Activated naive CD4-positive, alpha-beta T cell treated with anti-CD3 and anti-CD28 coated beads, Interleukin-2, amount 10 ng/mL, durations not matched to agents 7 days and 5 days (primary cell): Measurements from ENCODE around the gene SUCO.
"Not testable (repeated sequence)": the region's sequence is repeated elsewhere in the genome, so short reads cannot be mapped to it uniquely, and the experiment has no call there.

Experiments used
- CTCF ChIA-PET: fragments of 350-600 bp; sonication (Branson Sonifier 250); formaldehyde crosslinking; loops from one replicate; lab custom pipeline; 2021; ENCODE audit warnings: antibody characterized with exemption; lab: Charles Lee
- DNase-seq: peaks from one replicate; pipeline ENCODE4 v3.0.0-alpha.2; 2020
- H3K27ac Mint-ChIP-seq: one replicate; pipeline ENCODE4 v1.8.0; 2021; ENCODE audit warnings: mild to moderate bottlenecking, moderate library complexity, mixed read lengths
- H3K27me3 Mint-ChIP-seq: one replicate; pipeline ENCODE4 v1.8.0; 2021; ENCODE audit warnings: mild to moderate bottlenecking, mixed read lengths
- H3K36me3 Mint-ChIP-seq: one replicate; pipeline ENCODE4 v1.8.0; 2021; ENCODE audit warnings: mixed read lengths
- H3K4me1 Mint-ChIP-seq: one replicate; pipeline ENCODE4 v1.8.0; 2021; ENCODE audit warnings: mixed read lengths
- H3K4me3 Mint-ChIP-seq: one replicate; pipeline ENCODE4 v1.8.0; 2021; ENCODE audit warnings: mild to moderate bottlenecking, moderate library complexity, mixed read lengths
- H3K9me3 Mint-ChIP-seq: one replicate; pipeline ENCODE4 v1.8.0; 2021; ENCODE audit warnings: mixed read lengths

SUCO gene, protein sequence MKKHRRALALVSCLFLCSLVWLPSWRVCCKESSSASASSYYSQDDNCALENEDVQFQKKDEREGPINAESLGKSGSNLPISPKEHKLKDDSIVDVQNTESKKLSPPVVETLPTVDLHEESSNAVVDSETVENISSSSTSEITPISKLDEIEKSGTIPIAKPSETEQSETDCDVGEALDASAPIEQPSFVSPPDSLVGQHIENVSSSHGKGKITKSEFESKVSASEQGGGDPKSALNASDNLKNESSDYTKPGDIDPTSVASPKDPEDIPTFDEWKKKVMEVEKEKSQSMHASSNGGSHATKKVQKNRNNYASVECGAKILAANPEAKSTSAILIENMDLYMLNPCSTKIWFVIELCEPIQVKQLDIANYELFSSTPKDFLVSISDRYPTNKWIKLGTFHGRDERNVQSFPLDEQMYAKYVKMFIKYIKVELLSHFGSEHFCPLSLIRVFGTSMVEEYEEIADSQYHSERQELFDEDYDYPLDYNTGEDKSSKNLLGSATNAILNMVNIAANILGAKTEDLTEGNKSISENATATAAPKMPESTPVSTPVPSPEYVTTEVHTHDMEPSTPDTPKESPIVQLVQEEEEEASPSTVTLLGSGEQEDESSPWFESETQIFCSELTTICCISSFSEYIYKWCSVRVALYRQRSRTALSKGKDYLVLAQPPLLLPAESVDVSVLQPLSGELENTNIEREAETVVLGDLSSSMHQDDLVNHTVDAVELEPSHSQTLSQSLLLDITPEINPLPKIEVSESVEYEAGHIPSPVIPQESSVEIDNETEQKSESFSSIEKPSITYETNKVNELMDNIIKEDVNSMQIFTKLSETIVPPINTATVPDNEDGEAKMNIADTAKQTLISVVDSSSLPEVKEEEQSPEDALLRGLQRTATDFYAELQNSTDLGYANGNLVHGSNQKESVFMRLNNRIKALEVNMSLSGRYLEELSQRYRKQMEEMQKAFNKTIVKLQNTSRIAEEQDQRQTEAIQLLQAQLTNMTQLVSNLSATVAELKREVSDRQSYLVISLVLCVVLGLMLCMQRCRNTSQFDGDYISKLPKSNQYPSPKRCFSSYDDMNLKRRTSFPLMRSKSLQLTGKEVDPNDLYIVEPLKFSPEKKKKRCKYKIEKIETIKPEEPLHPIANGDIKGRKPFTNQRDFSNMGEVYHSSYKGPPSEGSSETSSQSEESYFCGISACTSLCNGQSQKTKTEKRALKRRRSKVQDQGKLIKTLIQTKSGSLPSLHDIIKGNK (N-terminal part only)

DNA sequence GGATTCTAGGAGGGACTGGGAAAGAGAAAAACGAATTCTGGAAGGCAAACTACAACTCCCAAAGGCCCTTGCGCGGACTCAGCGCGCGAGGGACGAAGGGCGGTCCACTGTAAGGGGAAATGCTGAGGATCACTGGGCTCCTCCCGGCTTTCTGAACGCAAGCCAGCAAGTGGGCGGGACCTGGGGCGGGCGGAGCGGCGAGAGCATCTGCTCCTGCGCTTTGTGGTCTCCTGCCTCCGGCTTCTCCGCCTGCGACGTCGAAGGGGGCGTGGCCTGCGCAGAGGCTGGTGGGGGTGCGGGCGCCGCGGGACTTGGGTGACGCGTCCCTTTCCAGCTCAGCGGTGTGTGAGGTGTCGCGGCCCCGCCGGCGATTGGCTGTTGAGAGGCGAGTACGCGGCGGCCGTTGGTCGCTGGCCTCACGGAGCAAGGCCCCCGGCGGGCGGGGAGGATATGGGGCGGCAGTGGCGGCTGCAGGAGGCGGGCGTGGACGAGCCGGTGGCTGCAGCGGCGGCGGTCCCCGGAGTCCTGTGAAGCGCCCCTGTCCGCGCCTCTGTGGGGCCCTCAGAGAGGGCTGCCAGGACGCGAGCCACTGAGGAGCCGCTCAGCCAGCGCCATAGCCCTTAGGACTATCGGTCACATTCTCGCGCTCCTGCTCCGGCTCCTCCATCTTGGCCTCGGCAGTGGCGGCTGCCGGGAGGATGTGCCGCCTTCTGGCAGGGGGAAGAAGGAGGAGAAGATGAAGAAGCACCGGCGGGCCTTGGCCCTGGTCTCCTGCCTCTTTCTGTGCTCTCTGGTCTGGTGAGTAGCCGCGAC, at the start of gene SUCO:
Gene SUCO (plus strand): TSS at position 451 of the 813 bp plus-strand sequence. CDS start 286 bp downstream, at position 737.
- CTCF ChIA-PET, result interaction anchor here (1.1 to 1.8 kb wide), 3 partner anchors 13 to 187 kb away, joined by 3 to 6 read pairs (median 3); no protein-coding TSS in a partner anchor
- H3K4me3 Mint-ChIP-seq, result peak within 1 kb of the TSS; percentile 98
- H3K27ac Mint-ChIP-seq, result peak within 1 kb of the TSS; percentile 99
- DNase-seq, result peak; percentile 100
- peaks cover 44% of the 10 kb centered on the region for H3K4me1 Mint-ChIP-seq
- H3K27me3 Mint-ChIP-seq, result peaks cover 5% of the 10 kb centered on the region
- peaks cover 10% of the 10 kb centered on the region for H3K36me3 Mint-ChIP-seq
- H3K9me3 Mint-ChIP-seq, result no peaks in the 10 kb centered on the region

GRCh38 chr1:172483448-172483847, 49.5 kb upstream of the SUCO start:
- CTCF ChIA-PET, result no interaction called here
- Mint-ChIP-seq H3K36me3 (no peaks in the 10 kb centered on the region), H3K4me1 (peaks cover 33% of the 10 kb centered on the region), H3K9me3 (no peaks in the 10 kb centered on the region), H3K4me3 (no peak overlapping the region), H3K27ac (no peak overlapping the region), H3K27me3 (peaks cover 18% of the 10 kb centered on the region)
- DNase-seq, result no peak

GRCh38 chr1:172484252-172484651, 48.7 kb upstream of the SUCO start:
- Mint-ChIP-seq H3K9me3 (no peaks in the 10 kb centered on the region), H3K4me3 (no peak overlapping the region), H3K27ac (no peak overlapping the region), H3K4me1 (peaks cover 31% of the 10 kb centered on the region), H3K27me3 (peaks cover 26% of the 10 kb centered on the region), H3K36me3 (no peaks in the 10 kb centered on the region)
- CTCF ChIA-PET, result no interaction called here
- no peak for DNase-seq

- Mint-ChIP-seq H3K4me1 (peaks cover 23% of the 10 kb centered on the region), H3K27me3 (peaks cover 30% of the 10 kb centered on the region), H3K36me3 (no peaks in the 10 kb centered on the region), H3K9me3 (no peaks in the 10 kb centered on the region), H3K4me3 (no peak overlapping the region), H3K27ac (no peak overlapping the region)
- CTCF ChIA-PET, result no interaction called here
- DNase-seq, result no peak
These were observed 47.3 kb upstream of the SUCO start for GRCh38 chr1:172485626-172486025.

- DNase-seq, result no peak
- Mint-ChIP-seq H3K27ac (peak overlapping the region; percentile 3), H3K27me3 (peaks cover 33% of the 10 kb centered on the region), H3K9me3 (no peaks in the 10 kb centered on the region), H3K36me3 (no peaks in the 10 kb centered on the region), H3K4me3 (no peak overlapping the region), H3K4me1 (peaks cover 17% of the 10 kb centered on the region)
- CTCF ChIA-PET, result no interaction called here
These were observed 46.0 kb upstream of the SUCO start for GRCh38 chr1:172486805-172487454.

GRCh38 chr1:172487550-172487949, 45.4 kb upstream of the SUCO start:
- Mint-ChIP-seq H3K27me3 (peaks cover 38% of the 10 kb centered on the region), H3K27ac (no peak overlapping the region), H3K4me1 (peaks cover 17% of the 10 kb centered on the region), H3K36me3 (no peaks in the 10 kb centered on the region), H3K4me3 (no peak overlapping the region), H3K9me3 (no peaks in the 10 kb centered on the region)
- DNase-seq, result peak; percentile 26
- CTCF ChIA-PET, result no interaction called here

- Mint-ChIP-seq H3K9me3 (no peaks in the 10 kb centered on the region), H3K27me3 (peaks cover 38% of the 10 kb centered on the region), H3K4me1 (peaks cover 17% of the 10 kb centered on the region), H3K36me3 (no peaks in the 10 kb centered on the region), H3K4me3 (no peak overlapping the region), H3K27ac (no peak overlapping the region)
- DNase-seq, result no peak
- CTCF ChIA-PET, result interaction anchor here (0.7 to 0.9 kb wide), 2 partner anchors 11 to 122 kb away, joined by 3 read pairs; no protein-coding TSS in a partner anchor
These were observed 44.6 kb upstream of the SUCO start for GRCh38 chr1:172488393-172488792.

- CTCF ChIA-PET, result no interaction called here
- Mint-ChIP-seq H3K4me1 (peaks cover 12% of the 10 kb centered on the region), H3K4me3 (no peak overlapping the region), H3K27me3 (peaks cover 30% of the 10 kb centered on the region), H3K36me3 (no peaks in the 10 kb centered on the region), H3K9me3 (no peaks in the 10 kb centered on the region), H3K27ac (no peak overlapping the region)
- no peak for DNase-seq
These were observed 43.1 kb upstream of the SUCO start for GRCh38 chr1:172489847-172490246.

DNA sequence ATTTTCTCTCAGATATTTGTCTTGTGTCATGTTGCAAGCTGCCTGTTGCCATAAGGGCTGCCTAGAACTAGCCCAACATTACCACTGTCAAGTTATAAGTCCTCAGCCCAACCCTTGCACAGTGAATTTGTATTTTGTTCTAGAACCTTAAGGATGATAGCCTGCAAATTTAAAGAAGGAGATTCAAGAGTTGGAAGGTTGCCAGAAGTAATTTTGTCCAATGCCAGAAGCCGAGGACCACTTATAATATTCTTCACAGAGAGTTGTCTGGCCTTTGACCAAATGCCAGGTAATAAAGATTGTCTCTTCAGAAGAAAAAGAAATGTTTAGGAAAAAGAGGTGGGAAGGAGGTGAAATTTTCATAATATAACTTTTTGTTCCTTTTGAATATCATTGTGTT, 40.5 kb upstream of the SUCO start:
- Mint-ChIP-seq H3K27ac (no peak overlapping the region), H3K4me3 (no peak overlapping the region), H3K9me3 (no peaks in the 10 kb centered on the region), H3K4me1 (peaks cover 6% of the 10 kb centered on the region), H3K27me3 (peaks cover 29% of the 10 kb centered on the region), H3K36me3 (no peaks in the 10 kb centered on the region)
- DNase-seq, result no peak
- CTCF ChIA-PET, result no interaction called here

GRCh38 chr1:172494166-172494565, 38.8 kb upstream of the SUCO start:
- Mint-ChIP-seq H3K36me3 (no peaks in the 10 kb centered on the region), H3K4me1 (no peaks in the 10 kb centered on the region), H3K4me3 (no peak overlapping the region), H3K27me3 (peaks cover 17% of the 10 kb centered on the region), H3K9me3 (no peaks in the 10 kb centered on the region), H3K27ac (no peak overlapping the region)
- DNase-seq, result no peak
- CTCF ChIA-PET, result no interaction called here

DNA sequence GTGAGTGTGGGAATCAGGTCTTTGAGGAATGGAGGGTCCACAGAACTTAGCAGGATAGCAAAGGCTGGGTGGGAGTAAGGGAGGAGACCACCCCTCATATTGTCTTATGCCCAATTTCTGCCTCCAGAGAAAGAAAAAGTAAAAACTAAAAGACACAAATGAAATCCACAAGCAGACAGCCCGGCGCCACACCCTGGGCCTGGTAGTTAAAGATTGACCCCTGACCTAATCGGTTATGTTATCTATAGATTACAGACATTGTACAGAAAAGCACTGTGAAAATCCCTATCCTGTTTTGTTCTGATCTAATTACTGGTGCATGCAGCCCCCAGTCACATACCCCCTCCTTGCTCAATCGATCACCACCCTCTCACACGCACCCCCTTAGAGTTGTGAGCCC, 36.8 kb upstream of the SUCO start:
- DNase-seq, CTCF ChIA-PET, H3K4me1 Mint-ChIP-seq: not testable (repeated sequence)

GRCh38 chr1:172496678-172497077, 36.3 kb upstream of the SUCO start:
- no peak overlapping the region for H3K4me3 Mint-ChIP-seq
- H3K27ac Mint-ChIP-seq, result no peak overlapping the region
- H3K27me3 Mint-ChIP-seq, result peaks cover 18% of the 10 kb centered on the region
- H3K36me3 Mint-ChIP-seq, result no peaks in the 10 kb centered on the region
- no peak for DNase-seq
- no peaks in the 10 kb centered on the region for H3K4me1 Mint-ChIP-seq
- CTCF ChIA-PET, result interaction anchor here (1.6 kb wide), 1 partner anchor 14 kb away, joined by 3 read pairs; no protein-coding TSS in a partner anchor
- no peaks in the 10 kb centered on the region for H3K9me3 Mint-ChIP-seq

More for the DNA sequence above, 36.8 kb upstream of the SUCO start:
- H3K9me3 Mint-ChIP-seq, H3K27ac Mint-ChIP-seq, H3K36me3 Mint-ChIP-seq, H3K4me3 Mint-ChIP-seq: not testable (repeated sequence)
- peaks cover 16% of the 10 kb centered on the region for H3K27me3 Mint-ChIP-seq

GRCh38 chr1:172497230-172497629, 35.7 kb upstream of the SUCO start:
- CTCF ChIA-PET, result interaction anchor here (1.6 kb wide), 1 partner anchor 14 kb away, joined by 3 read pairs; no protein-coding TSS in a partner anchor
- peaks cover 13% of the 10 kb centered on the region for H3K27me3 Mint-ChIP-seq
- no peaks in the 10 kb centered on the region for H3K36me3 Mint-ChIP-seq
- H3K4me3 Mint-ChIP-seq, result no peak overlapping the region
- H3K27ac Mint-ChIP-seq, result no peak overlapping the region
- H3K9me3 Mint-ChIP-seq, result no peaks in the 10 kb centered on the region
- no peaks in the 10 kb centered on the region for H3K4me1 Mint-ChIP-seq
- DNase-seq, result no peak
